ENCODE data around the gene ATN1.

DNA sequence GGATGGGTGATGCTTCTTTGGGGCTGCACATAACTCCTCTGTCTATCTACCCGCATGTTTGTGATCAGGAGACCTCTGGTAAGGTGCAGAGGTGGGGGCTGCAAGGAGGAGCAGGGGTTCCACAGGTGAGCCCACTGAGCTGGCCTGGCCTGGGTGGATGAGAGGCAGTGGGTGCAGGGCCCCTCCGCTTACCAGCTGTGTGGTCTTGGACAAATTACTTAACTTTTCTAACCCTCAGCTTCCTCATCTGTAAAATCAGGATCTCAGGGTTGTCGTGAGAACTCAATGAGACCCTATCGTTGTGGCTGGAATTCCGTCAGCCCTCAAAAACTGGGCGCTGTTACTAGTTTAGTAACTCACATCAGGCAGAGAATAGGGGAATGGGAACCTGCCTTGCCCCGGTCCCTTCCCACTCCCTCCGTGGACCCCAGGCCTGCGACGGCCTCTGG lies 30.9 kb downstream of the ATN1 start:
- TF ChIP-seq CTCF (IDR thresholded peaks at IDR 0.05; ENCODE audit: insufficient read depth, low read length) (no peak), POLR2AphosphoS5 (IDR thresholded peaks at IDR 0.05; ENCODE audit: low read depth) (no peak), SPI1 (IDR thresholded peaks at IDR 0.05; ENCODE audit: borderline replicate concordance, low read depth) (peak; percentile 24; the same call in 1 of the 2 replicates)
